HG03520 (cell line): Measurements from ENCODE around the gene ADAM10.

Experiments used
- ATAC-seq: cut with Tn5 transposase; IDR thresholded peaks from one replicate; pipeline ENCODE4 v1.9.1; 2021; ENCODE audit warnings: mild to moderate bottlenecking, moderate library complexity; ENCODE audit not compliant: unreplicated experiment

ADAM10 gene

DNA sequence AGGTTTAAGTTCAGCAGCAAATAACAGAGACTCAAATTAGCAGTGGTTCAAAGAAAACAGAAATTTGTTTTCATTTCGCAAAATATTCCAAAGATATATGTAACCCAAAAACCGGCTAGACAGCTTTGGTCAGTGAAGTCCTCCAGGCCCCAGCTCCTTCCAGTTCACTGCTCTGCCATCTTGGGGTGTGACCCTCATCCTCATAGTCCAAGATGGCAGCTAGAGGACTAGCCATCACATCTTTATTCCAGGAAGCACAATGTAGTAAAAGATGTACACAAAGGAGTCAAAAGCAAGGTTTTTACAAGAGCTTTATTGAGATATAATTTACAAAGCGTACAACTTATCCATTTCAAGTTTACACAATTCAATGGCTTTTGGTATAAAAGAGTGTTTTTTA lies 210.6 kb downstream of the ADAM10 start:
- no peak for ATAC-seq
